ENCODE results near the gene FOXP3.

Gene FOXP3

GRCh38 chrX:49268702-49269009 lies 4.1 kb upstream of the FOXP3 start:
- TF ChIP-seq ZBTB7A (IDR thresholded peaks at IDR 0.05; ENCODE audit: low read depth) (no peak), TCF12 (IDR thresholded peaks at IDR 0.05; ENCODE audit: low read depth) (no peak), YY1 (IDR thresholded peaks at IDR 0.05; ENCODE audit: low read depth) (no peak), EP300 (IDR thresholded peaks at IDR 0.05; ENCODE audit: borderline replicate concordance) (no peak), USF1 (IDR thresholded peaks at IDR 0.05) (no peak), TAF1 (IDR thresholded peaks at IDR 0.05; ENCODE audit: low read depth) (no peak), FOXM1 (IDR thresholded peaks at IDR 0.05; ENCODE audit: borderline replicate concordance, low read depth) (no peak), NFIC (IDR thresholded peaks at IDR 0.05) (no peak), CEBPB (IDR thresholded peaks at IDR 0.05) (no peak), EGR1 (IDR thresholded peaks at IDR 0.05) (no peak), TEAD4 (IDR thresholded peaks at IDR 0.05) (no peak), RAD21 (IDR thresholded peaks at IDR 0.05; ENCODE audit: low read depth) (no peak), REST (IDR thresholded peaks at IDR 0.05; ENCODE audit: low read depth) (no peak), CREB1 (IDR thresholded peaks at IDR 0.05; ENCODE audit: low read depth) (no peak)
- TF ChIP-seq, protein P1, sequence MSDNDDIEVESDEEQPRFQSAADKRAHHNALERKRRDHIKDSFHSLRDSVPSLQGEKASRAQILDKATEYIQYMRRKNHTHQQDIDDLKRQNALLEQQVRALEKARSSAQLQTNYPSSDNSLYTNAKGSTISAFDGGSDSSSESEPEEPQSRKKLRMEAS (IDR thresholded peaks at IDR 0.05), result no peak

DNA sequence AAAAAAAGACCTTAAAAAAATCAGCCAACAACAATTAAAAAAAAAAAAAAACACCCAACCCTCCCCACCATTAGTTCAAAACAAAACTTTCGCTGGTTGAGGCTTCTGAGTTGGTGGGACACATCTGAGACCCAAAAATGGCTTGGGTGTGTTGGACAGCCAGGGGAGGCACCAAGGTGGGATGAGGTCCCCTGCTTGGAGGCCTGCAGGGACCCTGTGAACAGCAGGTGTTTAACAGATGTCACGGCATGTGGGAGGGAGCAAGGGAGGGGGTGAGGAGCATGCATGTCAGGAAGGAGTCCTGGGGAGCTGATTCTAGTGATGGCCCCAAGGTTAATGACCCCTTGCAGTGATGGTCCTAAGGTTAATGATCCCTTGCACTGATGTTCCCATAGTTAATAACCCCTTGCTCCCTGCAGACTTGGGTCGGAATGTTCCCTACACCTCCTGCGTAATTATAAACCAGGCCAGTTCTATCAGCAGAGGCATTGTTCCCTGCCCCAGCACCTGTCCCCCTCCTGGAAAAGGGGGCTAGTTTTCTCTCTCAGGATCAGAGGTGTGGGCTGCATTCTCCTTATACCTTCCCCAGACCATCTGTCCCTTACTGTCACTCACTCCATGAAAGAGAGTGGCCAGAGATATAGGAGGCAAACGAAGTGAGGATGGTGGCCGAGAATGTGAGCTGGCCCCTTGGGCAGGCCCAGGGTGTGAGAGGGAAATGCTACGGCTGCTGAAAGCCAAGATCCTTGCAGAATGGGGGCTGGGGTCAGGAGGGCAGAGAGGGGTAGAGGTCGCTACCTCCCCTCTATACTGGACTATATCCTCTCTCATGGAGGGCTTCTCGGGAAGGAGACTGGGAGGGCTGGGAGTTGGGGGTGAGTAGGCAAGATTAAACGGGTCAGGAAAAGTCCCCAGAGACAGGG lies 2.3 kb upstream of the FOXP3 start:
- TF ChIP-seq TEAD4 (IDR thresholded peaks at IDR 0.05) (no peak), ZBTB7A (IDR thresholded peaks at IDR 0.05; ENCODE audit: low read depth) (no peak), EGR1 (IDR thresholded peaks at IDR 0.05) (no peak), YY1 (IDR thresholded peaks at IDR 0.05; ENCODE audit: low read depth) (no peak), TCF12 (IDR thresholded peaks at IDR 0.05; ENCODE audit: low read depth) (no peak), REST (IDR thresholded peaks at IDR 0.05; ENCODE audit: low read depth) (no peak), RAD21 (IDR thresholded peaks at IDR 0.05; ENCODE audit: low read depth) (no peak), TAF1 (IDR thresholded peaks at IDR 0.05; ENCODE audit: low read depth) (no peak), CEBPB (IDR thresholded peaks at IDR 0.05) (no peak)

DNA sequence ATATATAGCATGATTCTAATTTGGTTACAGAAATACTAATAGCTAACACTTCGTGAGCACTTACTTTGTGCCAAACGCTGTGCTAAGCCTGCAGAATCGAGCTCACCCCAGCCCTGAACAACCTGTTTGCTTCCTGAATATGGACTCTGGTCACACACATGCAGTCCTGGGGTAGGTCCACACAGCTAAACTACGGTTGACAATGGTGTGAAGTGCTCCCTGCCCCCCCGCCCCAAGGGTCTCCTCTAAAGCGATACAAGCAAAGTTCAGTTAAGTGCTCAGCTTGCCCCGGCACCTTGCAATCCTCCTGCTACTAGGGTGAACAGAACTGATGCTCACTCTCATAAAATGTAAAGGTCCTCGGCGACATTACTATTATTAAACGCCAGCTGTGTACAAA lies 879 bp downstream of the FOXP3 start:
- TF ChIP-seq YY1 (IDR thresholded peaks at IDR 0.05; ENCODE audit: low read depth), result no peak

GRCh38 chrX:49262603-49263002 lies 1.9 kb downstream of the FOXP3 start:
- TF ChIP-seq, protein P1 (IDR thresholded peaks at IDR 0.05), result no peak
- TF ChIP-seq CREB1 (IDR thresholded peaks at IDR 0.05; ENCODE audit: low read depth) (no peak), TCF12 (IDR thresholded peaks at IDR 0.05; ENCODE audit: low read depth) (no peak), CEBPB (IDR thresholded peaks at IDR 0.05) (no peak), ZBTB7A (IDR thresholded peaks at IDR 0.05; ENCODE audit: low read depth) (no peak), TEAD4 (IDR thresholded peaks at IDR 0.05) (no peak), FOXM1 (IDR thresholded peaks at IDR 0.05; ENCODE audit: borderline replicate concordance, low read depth) (no peak), EP300 (IDR thresholded peaks at IDR 0.05; ENCODE audit: borderline replicate concordance) (no peak), USF1 (IDR thresholded peaks at IDR 0.05) (no peak), NFIC (IDR thresholded peaks at IDR 0.05) (no peak), RAD21 (IDR thresholded peaks at IDR 0.05; ENCODE audit: low read depth) (no peak), TAF1 (IDR thresholded peaks at IDR 0.05; ENCODE audit: low read depth) (no peak)

DNA sequence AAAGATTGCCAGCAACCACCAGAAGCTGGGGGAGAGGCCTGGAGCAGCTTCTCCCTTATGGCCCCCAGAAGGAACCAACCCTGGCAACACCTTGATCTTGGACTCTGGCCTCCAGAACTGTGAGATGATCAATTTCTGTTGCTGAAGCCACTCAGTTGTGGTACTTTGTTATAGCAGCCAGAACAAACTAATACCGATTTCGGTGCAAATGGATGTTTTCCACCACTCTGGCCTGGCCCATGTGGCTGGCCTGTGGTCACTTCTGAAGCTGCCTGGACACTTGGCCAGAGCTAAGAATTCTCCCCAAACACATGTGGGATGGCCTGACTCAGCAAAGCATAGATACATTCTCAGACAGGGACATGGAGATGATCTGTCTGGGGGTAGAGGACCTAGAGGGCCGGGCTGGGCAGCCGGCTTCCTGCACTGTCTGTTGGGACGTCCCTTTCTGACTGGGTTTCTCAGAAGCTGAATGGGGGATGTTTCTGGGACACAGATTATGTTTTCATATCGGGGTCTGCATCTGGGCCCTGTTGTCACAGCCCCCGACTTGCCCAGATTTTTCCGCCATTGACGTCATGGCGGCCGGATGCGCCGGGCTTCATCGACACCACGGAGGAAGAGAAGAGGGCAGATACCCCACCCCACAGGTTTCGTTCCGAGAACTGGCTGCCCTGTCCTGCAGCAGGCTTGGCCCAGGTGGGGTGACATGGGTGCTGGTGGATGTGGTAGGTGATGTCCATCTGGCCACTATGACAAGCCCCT lies 4.1 kb downstream of the FOXP3 start:
- no peak for TF ChIP-seq RAD21 (IDR thresholded peaks at IDR 0.05; ENCODE audit: low read depth)
- no peak for TF ChIP-seq REST (IDR thresholded peaks at IDR 0.05; ENCODE audit: low read depth)
- TF ChIP-seq NFIC (IDR thresholded peaks at IDR 0.05), result no peak
- TF ChIP-seq YY1 (IDR thresholded peaks at IDR 0.05; ENCODE audit: low read depth), result no peak
- no peak for TF ChIP-seq TEAD4 (IDR thresholded peaks at IDR 0.05)
- no peak for TF ChIP-seq TCF12 (IDR thresholded peaks at IDR 0.05; ENCODE audit: low read depth)

Data from Ishikawa (cell line).